OCI-LY7 (cell line): ENCODE data around the gene IKBIP. TPM values are rescaled to one million over a fixed set of nuclear protein-coding genes. Genes with fewer than 3 reads are reported as not detected.

Experiments
- BruUV-seq: library from RNA; stranded (reverse); fragments of 400-500 nt; replicated peaks from 2 replicates; lab custom pipeline; 2021; lab: Mats Ljungman, UMichigan
- CTCF ChIA-PET: fragments of 300-600 bp; sonication (Branson Sonifier 250); formaldehyde crosslinking; loops from one replicate; lab custom pipeline; 2022; ENCODE audit warnings: antibody characterized with exemption; ENCODE audit not compliant: unreplicated experiment; lab: Charles Lee
- POLR2A ChIA-PET: fragments of 300-600 bp; sonication (Branson Sonifier 250); formaldehyde crosslinking; loops from one replicate; lab custom pipeline; 2022; ENCODE audit warnings: antibody characterized with exemption; lab: Charles Lee
- DNase-seq: peaks from one replicate; pipeline ENCODE4 v3.0.0-alpha.2; 2015; ENCODE audit warnings: low spot score
- H2AFZ ChIP-seq: fragments of 200-600 bp; sonication (generic), shearing (Covaris generic); 2 replicates; pipeline ENCODE4 v1.6.1; 2014; ENCODE audit warnings: mild to moderate bottlenecking, antibody characterized with exemption, low read length, moderate library complexity
- H3K27ac ChIP-seq: fragments of 200-600 bp; sonication (generic); 2 replicates; pipeline ENCODE4 v1.5.1; 2014; ENCODE audit warnings: mixed run types, low read depth, mild to moderate bottlenecking, moderate library complexity, low read length, inconsistent platforms; ENCODE audit not compliant: poor library complexity, severe bottlenecking
- H3K36me3 ChIP-seq: fragments of 200-600 bp; sonication (generic); 2 replicates; pipeline ENCODE4 v1.6.1; 2014; ENCODE audit warnings: mild to moderate bottlenecking, antibody characterized with exemption, low read length, moderate library complexity, mixed read lengths; ENCODE audit not compliant: insufficient read depth
- H3K4me1 ChIP-seq: fragments of 200-600 bp; sonication (generic); 2 replicates; pipeline ENCODE4 v1.5.1; 2014; ENCODE audit warnings: mild to moderate bottlenecking, low read length; ENCODE audit not compliant: insufficient read depth, poor library complexity, severe bottlenecking
- H3K4me2 ChIP-seq: fragments of 200-600 bp; sonication (generic); 2 replicates; pipeline ENCODE4 v1.6.1; 2014; ENCODE audit warnings: mild to moderate bottlenecking, low read length
- H3K4me3 ChIP-seq: fragments of 200-600 bp; sonication (generic); 2 replicates; pipeline ENCODE4 v1.5.1; 2014; ENCODE audit warnings: mild to moderate bottlenecking, low read depth, low read length; ENCODE audit not compliant: poor library complexity, severe bottlenecking
- H3K79me2 ChIP-seq: fragments of 200-600 bp; sonication (generic); 2 replicates; pipeline ENCODE4 v1.6.1; 2016; ENCODE audit warnings: low read depth, mild to moderate bottlenecking, low read length, moderate library complexity, mixed read lengths; ENCODE audit not compliant: insufficient read depth
- H3K9me2 ChIP-seq: fragments of 200-600 bp; sonication (generic); 2 replicates; pipeline ENCODE4 v1.6.1; 2016; ENCODE audit warnings: mild to moderate bottlenecking, low read length, mixed read lengths; ENCODE audit not compliant: insufficient read depth
- H3K9me3 ChIP-seq: fragments of 200-600 bp; sonication (generic); 2 replicates; pipeline ENCODE4 v1.6.1; 2014; ENCODE audit warnings: mild to moderate bottlenecking, mixed run types, low read length, mixed read lengths
- H4K20me1 ChIP-seq: fragments of 200-600 bp; sonication (generic); 2 replicates; pipeline ENCODE4 v1.6.1; 2014; ENCODE audit warnings: mild to moderate bottlenecking, antibody characterized with exemption, low read length, moderate library complexity, mixed read lengths; ENCODE audit not compliant: insufficient read depth
- EZH2phosphoT487 ChIP-seq: fragments of 200-600 bp; sonication (generic); IDR thresholded peaks from 2 replicates; pipeline ENCODE4 v1.6.1; 2018; ENCODE audit warnings: low read depth, borderline replicate concordance, mild to moderate bottlenecking, mixed run types, antibody characterized with exemption, low read length, moderate library complexity, mixed read lengths
- intact Hi-C: fragments of 100-400 bp; cut with micrococcal nuclease; formaldehyde crosslinking; loops from one replicate; pipeline ENCODE4 v1.10.0; 2022; ENCODE audit not compliant: unreplicated experiment
- total RNA-seq, 2 experiments: library from RNA; depleted of rRNA in 1 of 2; stranded (reverse); fragments of >200 nt in 1 of 2; shearing (Covaris generic) in 1 of 2; gene quantifications; 2 replicates each; pipeline ENCODE4 v1.2.3, GENCODE V29; 2014 to 2022
- TF ChIP-seq, protein P1 (sequence below): fragments of 200-600 bp; sonication (generic); conservative IDR thresholded peaks from 2 replicates; pipeline ENCODE4 v1.5.1; 2014; ENCODE audit warnings: mild to moderate bottlenecking, antibody characterized with exemption, low read length, moderate library complexity, mixed read lengths

The IKBIP gene
- total RNA-seq, 2 experiments from 2014 or later = 18.3 to 26.6 TPM

GRCh38 chr12:98592825-98593322 is 51.7 kb downstream of the IKBIP start:
- H3K27ac ChIP-seq = peak overlapping the region; percentile 58
- H3K79me2 ChIP-seq = peaks cover 44% of the 10 kb centered on the region
- DNase-seq = no peak
- H3K9me3 ChIP-seq = no peaks in the 10 kb centered on the region
- H3K36me3 ChIP-seq = peaks cover 41% of the 10 kb centered on the region
- peaks cover 28% of the 10 kb centered on the region for H4K20me1 ChIP-seq
- TSS peak; percentile 100 for BruUV-seq
- ChIA-PET POLR2A (interaction anchor here (0.6 to 3.5 kb wide), 21 partner anchors 9 to 1310 kb away, joined by 3 to 29 read pairs (median 5); partner anchors contain the start of genes APAF1 and IKBIP), CTCF (interaction anchor here (0.6 to 1.5 kb wide), 5 partner anchors 12 to 437 kb away, joined by 3 to 4 read pairs (median 3); no protein-coding TSS in a partner anchor)
- peak overlapping the region; percentile 81; the same call in 1 of the 2 replicates for H2AFZ ChIP-seq
- H3K9me2 ChIP-seq = no peaks in the 10 kb centered on the region
- intact Hi-C loops = loop anchor here (1.0 kb wide), 2 partner anchors 52 to 75 kb away; partner anchors contain the start of gene APAF1
- H3K4me2 ChIP-seq = peak overlapping the region; percentile 79
- H3K4me3 ChIP-seq = peak overlapping the region; percentile 92
- H3K4me1 ChIP-seq = peaks cover 17% of the 10 kb centered on the region
- TF ChIP-seq, protein P1, sequence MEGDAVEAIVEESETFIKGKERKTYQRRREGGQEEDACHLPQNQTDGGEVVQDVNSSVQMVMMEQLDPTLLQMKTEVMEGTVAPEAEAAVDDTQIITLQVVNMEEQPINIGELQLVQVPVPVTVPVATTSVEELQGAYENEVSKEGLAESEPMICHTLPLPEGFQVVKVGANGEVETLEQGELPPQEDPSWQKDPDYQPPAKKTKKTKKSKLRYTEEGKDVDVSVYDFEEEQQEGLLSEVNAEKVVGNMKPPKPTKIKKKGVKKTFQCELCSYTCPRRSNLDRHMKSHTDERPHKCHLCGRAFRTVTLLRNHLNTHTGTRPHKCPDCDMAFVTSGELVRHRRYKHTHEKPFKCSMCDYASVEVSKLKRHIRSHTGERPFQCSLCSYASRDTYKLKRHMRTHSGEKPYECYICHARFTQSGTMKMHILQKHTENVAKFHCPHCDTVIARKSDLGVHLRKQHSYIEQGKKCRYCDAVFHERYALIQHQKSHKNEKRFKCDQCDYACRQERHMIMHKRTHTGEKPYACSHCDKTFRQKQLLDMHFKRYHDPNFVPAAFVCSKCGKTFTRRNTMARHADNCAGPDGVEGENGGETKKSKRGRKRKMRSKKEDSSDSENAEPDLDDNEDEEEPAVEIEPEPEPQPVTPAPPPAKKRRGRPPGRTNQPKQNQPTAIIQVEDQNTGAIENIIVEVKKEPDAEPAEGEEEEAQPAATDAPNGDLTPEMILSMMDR = no peak
- TF ChIP-seq EZH2phosphoT487 = no peak

DNA sequence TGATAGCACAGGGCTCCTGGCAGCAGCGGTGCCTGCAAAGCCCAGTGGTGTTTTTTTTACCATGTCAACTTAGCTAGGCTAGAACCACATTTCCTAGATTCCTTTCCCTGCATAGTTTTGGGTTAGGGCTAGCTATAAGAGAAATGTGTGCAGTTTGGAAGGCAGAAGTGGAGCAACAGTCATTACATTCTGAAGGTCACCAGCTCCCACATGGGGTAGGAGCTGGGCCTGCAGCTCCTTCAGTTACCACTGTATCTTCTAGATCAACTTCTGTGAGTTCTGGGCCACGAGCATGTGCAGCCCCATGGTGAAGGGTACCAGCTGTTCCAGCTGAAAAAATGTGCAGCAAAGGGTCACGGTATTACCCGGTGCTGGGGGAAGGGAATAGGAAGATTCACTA is 53.4 kb downstream of the IKBIP start:
- ChIA-PET POLR2A (interaction anchor here (0.6 to 0.8 kb wide), 4 partner anchors 21 to 85 kb away, joined by 3 to 4 read pairs (median 4); no protein-coding TSS in a partner anchor), CTCF (interaction anchor here (0.9 to 1.1 kb wide), 2 partner anchors 16 to 24 kb away, joined by 3 to 4 read pairs; no protein-coding TSS in a partner anchor)
- TF ChIP-seq, protein P1 = peak; percentile 33; the same call in 1 of the 2 replicates
- no peak for TF ChIP-seq EZH2phosphoT487
- H3K9me3 ChIP-seq = no peaks in the 10 kb centered on the region
- H3K4me2 ChIP-seq = no peak overlapping the region
- peaks cover 22% of the 10 kb centered on the region for H3K4me1 ChIP-seq
- BruUV-seq = no TSS peak
- DNase-seq = peak; percentile 43
- peaks cover 24% of the 10 kb centered on the region for H3K36me3 ChIP-seq
- intact Hi-C loops = no loop called here
- H3K9me2 ChIP-seq = no peaks in the 10 kb centered on the region
- no peak overlapping the region for H3K4me3 ChIP-seq
- no peak overlapping the region for H3K27ac ChIP-seq
- peaks cover 23% of the 10 kb centered on the region for H4K20me1 ChIP-seq
- peak overlapping the region; percentile 58; the same call in 1 of the 2 replicates for H2AFZ ChIP-seq
- H3K79me2 ChIP-seq = peaks cover 27% of the 10 kb centered on the region

DNA sequence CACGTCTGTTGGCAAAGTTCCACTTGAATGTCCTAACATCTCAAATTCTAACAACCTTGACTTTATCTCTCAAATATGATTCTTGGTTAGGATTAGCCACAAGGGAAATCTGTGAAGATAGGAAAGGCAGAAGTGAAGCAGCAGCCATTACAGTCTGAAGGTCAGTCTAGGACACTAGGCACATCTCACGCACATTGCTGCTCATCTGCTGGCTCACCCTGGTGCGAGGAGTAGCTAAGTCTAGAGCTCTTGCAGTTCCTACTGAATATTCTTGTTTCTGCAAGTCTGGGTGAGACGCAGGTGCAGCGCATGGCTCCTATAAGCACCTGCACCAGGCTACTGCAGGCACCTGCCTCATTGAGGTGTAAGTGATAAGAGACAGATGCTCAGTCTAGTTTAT is 57.5 kb downstream of the IKBIP start:
- H3K36me3 ChIP-seq = no peaks in the 10 kb centered on the region
- H4K20me1 ChIP-seq = no peaks in the 10 kb centered on the region
- H3K27ac ChIP-seq = no peak overlapping the region
- 0 out of 2 replicates have a peak overlapping the region, but pooled peaks have one; percentile 41 for H2AFZ ChIP-seq
- POLR2A ChIA-PET = interaction anchor here (0.7 to 1.0 kb wide), 2 partner anchors 28 to 1078 kb away, joined by 3 read pairs; no protein-coding TSS in a partner anchor
- no peak overlapping the region for H3K4me2 ChIP-seq
- intact Hi-C loops = no loop called here
- CTCF ChIA-PET = no interaction called here
- no peaks in the 10 kb centered on the region for H3K9me3 ChIP-seq
- H3K79me2 ChIP-seq = no peaks in the 10 kb centered on the region
- TF ChIP-seq, protein P1 = no peak
- no peak for TF ChIP-seq EZH2phosphoT487
- peak; percentile 46 for DNase-seq
- no peak overlapping the region for H3K4me3 ChIP-seq
- no TSS peak for BruUV-seq
- H3K9me2 ChIP-seq = no peaks in the 10 kb centered on the region
- H3K4me1 ChIP-seq = peaks cover 5% of the 10 kb centered on the region
